Regular cardiac myocyte (primary cell): Measurements from ENCODE around the gene EYA3. TPM values are rescaled to one million over a fixed set of nuclear protein-coding genes. Genes with fewer than 3 reads are reported as not detected.

Experiments used
- total RNA-seq: library from RNA; depleted of rRNA; stranded (reverse); fragments of >200 nt; gene quantifications from 2 replicates; pipeline ENCODE4 v1.2.3, GENCODE V29; 2014

Gene EYA3
- total RNA-seq: 11.3 and 13.2 TPM in 2 replicates

GRCh38 chr1:28088168-28088961 is at the start of gene EYA3:
Gene EYA3, minus strand, starts transcription at chr1:28088610. Its CDS starts 30,584 bp downstream, at chr1:28058026.

DNA sequence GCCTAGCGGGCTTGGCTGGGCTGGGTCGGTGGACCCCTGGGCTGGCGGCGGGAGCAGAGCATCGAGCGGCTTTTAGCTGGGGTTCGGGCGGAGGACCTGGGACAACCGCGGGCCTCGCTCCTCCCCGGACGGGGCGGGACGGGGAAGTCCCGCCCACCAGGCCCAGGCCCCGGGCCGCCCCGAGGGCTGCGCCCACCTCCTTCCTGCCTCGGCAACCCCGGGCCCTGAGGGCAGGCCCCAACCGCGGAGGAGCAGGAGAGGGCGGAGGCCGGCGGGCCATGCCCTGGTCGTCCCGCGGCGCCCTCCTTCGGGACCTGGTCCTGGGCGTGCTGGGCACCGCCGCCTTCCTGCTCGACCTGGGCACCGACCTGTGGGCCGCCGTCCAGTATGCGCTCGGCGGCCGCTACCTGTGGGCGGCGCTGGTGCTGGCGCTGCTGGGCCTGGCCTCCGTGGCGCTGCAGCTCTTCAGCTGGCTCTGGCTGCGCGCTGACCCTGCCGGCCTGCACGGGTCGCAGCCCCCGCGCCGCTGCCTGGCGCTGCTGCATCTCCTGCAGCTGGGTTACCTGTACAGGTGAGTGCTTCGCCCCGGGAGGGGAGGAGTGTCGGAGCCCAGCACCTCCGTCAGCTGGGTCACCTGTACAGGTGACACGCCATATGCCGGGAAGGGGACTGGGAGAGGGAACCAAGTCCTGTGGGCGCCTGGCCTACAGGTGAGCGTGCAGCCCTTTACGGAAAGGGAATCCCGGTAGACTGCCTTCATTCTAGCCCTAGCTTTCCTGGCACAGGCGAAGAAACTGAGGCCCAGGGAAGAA is 128.4 kb downstream of the EYA3 start, which contains the start of gene XKR8:
Gene XKR8, plus strand, starts transcription at position 182 of the 812 bp plus-strand sequence. Its CDS starts 97 bp downstream, at position 279.

DNA sequence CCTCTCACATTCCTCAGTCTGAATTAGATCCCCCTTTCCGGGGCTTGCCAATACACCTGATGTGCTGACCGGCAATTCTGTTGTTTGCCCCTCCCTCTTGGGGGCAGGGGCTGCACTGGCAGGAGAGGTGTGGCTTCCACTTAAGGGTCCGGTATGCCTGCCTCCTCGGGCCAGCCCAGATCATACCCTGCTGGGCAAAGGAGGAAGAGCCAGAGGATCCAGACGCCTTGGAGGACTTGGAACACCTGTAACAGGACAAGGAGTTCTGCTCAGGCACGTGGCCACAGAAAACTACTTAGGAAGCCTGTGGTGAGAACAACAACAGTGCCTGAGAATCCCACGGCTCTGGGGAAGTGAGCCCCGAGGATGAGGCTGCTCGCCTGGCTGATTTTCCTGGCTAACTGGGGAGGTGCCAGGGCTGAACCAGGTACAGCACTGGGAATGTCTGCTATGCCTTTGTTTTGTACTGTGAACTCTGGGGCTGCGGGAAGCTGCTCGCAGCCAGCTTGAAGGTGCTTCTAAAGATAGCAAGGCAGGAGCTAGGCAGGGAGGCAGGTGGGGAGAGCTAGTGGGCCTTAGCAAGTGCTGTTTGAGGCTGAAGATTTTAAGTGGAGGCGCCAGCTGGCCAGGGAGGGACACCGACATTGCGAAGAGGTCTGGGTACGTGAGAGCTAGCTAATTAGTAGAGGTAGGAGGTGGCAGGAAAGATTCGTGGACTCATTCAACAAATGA is 153.4 kb downstream of the EYA3 start, which contains the start of gene SMPDL3B:
Gene SMPDL3B, plus strand, starts transcription at position 183 of the 732 bp plus-strand sequence. Its CDS starts 184 bp downstream, at position 367.

Other genes with a start within 250 kb of the EYA3 start
- gene THEMIS2, start 216.1 kb downstream of the EYA3 start, total RNA-seq: 3.3 and 5.6 TPM in 2 replicates
- 40.1 and 49.9 TPM in 2 replicates for gene RPA2, start 174.0 kb downstream of the EYA3 start, total RNA-seq
- under 0.01 and 0.28 TPM in 2 replicates for gene SMPDL3B, start 153.6 kb downstream of the EYA3 start, total RNA-seq
- 3.4 and 5.2 TPM in 2 replicates for gene XKR8, start 128.6 kb downstream of the EYA3 start, total RNA-seq
- under 0.01 TPM in 2 replicates for gene PTAFR, start 88.1 kb upstream of the EYA3 start, total RNA-seq
- gene DNAJC8, start 144.4 kb upstream of the EYA3 start, total RNA-seq: 56.7 and 90.1 TPM in 2 replicates
- 116 and 219 TPM in 2 replicates for gene ATP5IF1, start 147.5 kb upstream of the EYA3 start, total RNA-seq
- gene SESN2, start 170.9 kb upstream of the EYA3 start, total RNA-seq: 12.1 and 14.0 TPM in 2 replicates
- gene MED18, start 240.4 kb upstream of the EYA3 start, total RNA-seq: 20.0 and 30.5 TPM in 2 replicates